ENCODE measurements around the gene ZNF474.

Gene ZNF474

GRCh38 chr5:122118356-122118948, 10.9 kb upstream of the ZNF474 start:
- no peak overlapping the region for H3K4me3 ChIP-seq (ENCODE audit: low read depth, low read length)

GRCh38 chr5:122119205-122119604, 10.1 kb upstream of the ZNF474 start:
- no peak overlapping the region for H3K4me3 ChIP-seq (ENCODE audit: low read depth, low read length)

GRCh38 chr5:122120493-122120892, 8.9 kb upstream of the ZNF474 start:
- no peak overlapping the region for H3K4me3 ChIP-seq (ENCODE audit: low read depth, low read length)

- H3K4me3 ChIP-seq (ENCODE audit: low read depth, low read length), result no peak overlapping the region
Measured at GRCh38 chr5:122120957-122121356, 8.4 kb upstream of the ZNF474 start.

GRCh38 chr5:122121479-122122465, 7.6 kb upstream of the ZNF474 start:
- H3K4me3 ChIP-seq (ENCODE audit: low read depth, low read length), result no peak overlapping the region

- no peak overlapping the region for H3K4me3 ChIP-seq (ENCODE audit: low read depth, low read length)
Measured at GRCh38 chr5:122124766-122125165, 4.6 kb upstream of the ZNF474 start.

GRCh38 chr5:122126177-122126755, 3.1 kb upstream of the ZNF474 start:
- H3K4me3 ChIP-seq (ENCODE audit: low read depth, low read length), result no peak overlapping the region

GRCh38 chr5:122126756-122127321, 2.5 kb upstream of the ZNF474 start:
- no peak overlapping the region for H3K4me3 ChIP-seq (ENCODE audit: low read depth, low read length)

GRCh38 chr5:122130152-122130551, 806 bp downstream of the ZNF474 start:
- H3K4me3 ChIP-seq (ENCODE audit: low read depth, low read length), result no peak overlapping the region

GRCh38 chr5:122137702-122138101, 8.4 kb downstream of the ZNF474 start:
- no peak overlapping the region for H3K4me3 ChIP-seq (ENCODE audit: low read depth, low read length)

- H3K4me3 ChIP-seq (ENCODE audit: low read depth, low read length), result no peak overlapping the region
Measured at GRCh38 chr5:122138356-122138755, 9.0 kb downstream of the ZNF474 start.

- H3K4me3 ChIP-seq (ENCODE audit: low read depth, low read length), result no peak overlapping the region
Measured at GRCh38 chr5:122140900-122141299, 11.6 kb downstream of the ZNF474 start.

GRCh38 chr5:122141751-122142150, 12.4 kb downstream of the ZNF474 start:
- no peak overlapping the region for H3K4me3 ChIP-seq (ENCODE audit: low read depth, low read length)

- H3K4me3 ChIP-seq (ENCODE audit: low read depth, low read length), result no peak overlapping the region
Measured at GRCh38 chr5:122142480-122143164, 13.3 kb downstream of the ZNF474 start.

- no peak overlapping the region for H3K4me3 ChIP-seq (ENCODE audit: low read depth, low read length)
Measured at GRCh38 chr5:122144236-122144635, 14.9 kb downstream of the ZNF474 start.

- H3K4me3 ChIP-seq (ENCODE audit: low read depth, low read length), result no peak overlapping the region
Measured at GRCh38 chr5:122145906-122146305, 16.6 kb downstream of the ZNF474 start.

- no peak overlapping the region for H3K4me3 ChIP-seq (ENCODE audit: low read depth, low read length)
Measured at GRCh38 chr5:122149321-122150090, 20.2 kb downstream of the ZNF474 start.

- H3K4me3 ChIP-seq (ENCODE audit: low read depth, low read length), result no peak overlapping the region
Measured at GRCh38 chr5:122150215-122150614, 20.9 kb downstream of the ZNF474 start.

- H3K4me3 ChIP-seq (ENCODE audit: low read depth, low read length), result no peak overlapping the region
Measured at GRCh38 chr5:122151640-122152039, 22.3 kb downstream of the ZNF474 start.

GRCh38 chr5:122152266-122152900, 23.0 kb downstream of the ZNF474 start:
- H3K4me3 ChIP-seq (ENCODE audit: low read depth, low read length), result no peak overlapping the region

All from iPS-11a (cell line).